K562 (cell line): ENCODE measurements around the gene VIPR2. TPM values are rescaled to one million over a fixed set of nuclear protein-coding genes. Genes with fewer than 3 reads are reported as not detected.

ENCODE experiments used
- AFF1 ChIP-seq, 2 experiments: fragments of 450-650 bp; IDR thresholded peaks; 2 replicates each; pipeline ENCODE4 v1.6.1; 2018; ENCODE audit warnings: mild to moderate bottlenecking in 2 of 2, low read depth in 1 of 2; ENCODE audit not compliant: partially characterized antibody in 2 of 2
- BCLAF1 ChIP-seq, 2 experiments: fragments of 450-650 bp in 1 of 2; IDR thresholded peaks; 2 replicates each; pipeline ENCODE4 v1.6.1; 2011 to 2017; ENCODE audit warnings: low read depth in 2 of 2, antibody characterized with exemption in 1 of 2, borderline replicate concordance in 1 of 2, low read length in 1 of 2, mild to moderate bottlenecking in 1 of 2, mixed read lengths in 1 of 2; ENCODE audit not compliant: control insufficient read depth in 1 of 2
- polyA plus RNA-seq, 8 experiments: library from polyadenylated mRNA; depleted of rRNA in 4 of 8; stranded (reverse) in 5 of 8; unstranded in 3 of 8; fragments of >200 nt; fragmentation: Nextera tagmentation in 2 of 8; fragmentation: Illumina TruSeq in 1 of 8; extraction: Ambion mirVana in 2 of 8; extraction: Trizol in 1 of 8; gene quantifications; 2 replicates each; pipeline versions ENCODE4 v1.2.1 to v1.2.3, GENCODE V29; 2011 to 2014; ENCODE audit warnings: inconsistent platforms in 1 of 8, missing spikeins in 1 of 8
- total RNA-seq, 7 experiments: library from RNA; depleted of rRNA in 6 of 7; stranded (reverse); fragments of >200 nt in 6 of 7; fragmentation: Illumina TruSeq in 2 of 7; extraction: Trizol in 2 of 7; gene quantifications; 2 replicates each; pipeline versions ENCODE4 v1.2.1 to v1.2.3, GENCODE V29; 2011 to 2021; ENCODE audit warnings: low replicate concordance in 1 of 7

The VIPR2 gene
- total and polyA plus RNA-seq, 9 of the 15 experiments (the other 6 are each of a cell fraction or from before 2014, with no cell fraction given) = 0.04 TPM; not detected in 8

- TF ChIP-seq AFF1 (IDR thresholded peaks at IDR 0.05; ENCODE audit: low read depth in 1 of 2, partially characterized antibody in 2 of 2) (no peak), BCLAF1 (IDR thresholded peaks at IDR 0.05; ENCODE audit: borderline replicate concordance in 1 of 2, control insufficient read depth in 1 of 2, low read depth in 2 of 2, low read length in 1 of 2) (no peak)
These were observed 22.4 kb downstream of the VIPR2 start (continued) for GRCh38 chr7:159122276-159122675.
